HG03280 (cell line): ENCODE measurements around the gene GPHN.
A peak's percentile ranks its signal among the peaks of the same experiment; 100 is the strongest.

ENCODE experiments used
- ATAC-seq: cut with Tn5 transposase; IDR thresholded peaks from one replicate; pipeline ENCODE4 v1.9.1; 2021; ENCODE audit warnings: mild to moderate bottlenecking, moderate library complexity; ENCODE audit not compliant: unreplicated experiment

GPHN gene

DNA sequence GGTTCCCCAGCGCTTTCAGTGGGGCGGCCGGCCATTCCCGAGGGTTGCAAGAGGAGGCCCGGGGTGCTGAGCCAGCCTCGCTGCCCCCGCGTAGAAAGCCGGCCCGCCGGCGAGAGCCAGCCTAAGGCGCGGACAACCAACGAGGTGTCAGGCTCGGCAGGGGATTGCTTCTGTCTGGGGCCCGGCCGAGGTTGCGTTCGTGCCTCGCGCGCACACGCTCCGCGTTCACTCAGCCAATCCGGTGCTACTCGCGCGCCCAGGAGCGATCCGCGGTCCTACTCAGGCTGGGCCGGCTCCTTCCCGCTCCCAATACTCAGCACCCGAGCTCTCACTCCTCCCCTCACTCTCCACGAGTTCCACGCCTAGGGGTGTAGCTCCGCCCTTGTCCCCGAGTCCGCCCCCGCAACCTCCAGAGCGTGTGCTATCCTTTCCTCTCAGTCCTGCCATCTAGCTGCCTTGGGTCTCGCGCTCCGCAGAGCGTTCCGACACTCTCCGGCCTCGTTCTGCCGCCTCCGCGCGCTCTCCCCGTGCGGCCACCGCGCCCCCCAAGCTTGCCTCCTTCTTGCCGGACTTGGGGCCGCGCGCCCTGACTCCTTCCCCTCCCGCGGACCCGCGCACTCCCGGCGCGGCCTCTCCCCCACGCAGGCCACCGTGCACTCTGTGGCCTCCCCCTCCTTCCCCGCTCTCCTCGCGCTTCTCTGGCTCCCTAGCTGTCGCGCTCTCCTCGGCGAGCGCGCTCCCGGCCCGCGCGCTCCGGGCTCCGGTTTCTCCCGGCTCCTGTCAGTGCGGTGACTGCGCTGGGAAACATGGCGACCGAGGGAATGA lies at the start of gene GPHN:
GPHN (plus strand) TSS at position 426 of the 825 bp plus-strand sequence.
- peak; percentile 83 for ATAC-seq

GRCh38 chr14:66459603-66460002 lies 48.3 kb upstream of the GPHN start:
- ATAC-seq: no peak

GRCh38 chr14:66464261-66464660 lies 43.7 kb upstream of the GPHN start:
- ATAC-seq: no peak

- ATAC-seq: no peak
Measured at GRCh38 chr14:66468778-66469367, 39.1 kb upstream of the GPHN start.

DNA sequence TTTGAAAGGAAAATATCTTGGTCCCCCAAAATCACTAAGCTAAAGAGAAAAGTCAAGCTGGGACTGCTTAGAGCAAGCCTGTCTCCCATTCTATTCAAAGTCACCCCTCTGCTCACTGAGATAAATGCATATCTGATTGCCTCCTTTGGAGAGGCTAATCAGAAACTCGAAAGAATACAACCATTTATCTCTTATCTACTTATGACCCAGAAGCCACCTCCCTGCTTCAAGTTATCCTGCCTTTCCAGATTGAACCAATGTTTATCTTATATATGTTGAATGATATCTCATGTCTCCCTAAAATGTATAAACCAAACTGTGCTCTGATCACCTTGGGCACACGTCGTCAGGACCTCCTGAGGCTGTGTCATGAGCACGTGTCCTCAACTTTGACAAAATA lies 36.4 kb upstream of the GPHN start:
- no peak for ATAC-seq

DNA sequence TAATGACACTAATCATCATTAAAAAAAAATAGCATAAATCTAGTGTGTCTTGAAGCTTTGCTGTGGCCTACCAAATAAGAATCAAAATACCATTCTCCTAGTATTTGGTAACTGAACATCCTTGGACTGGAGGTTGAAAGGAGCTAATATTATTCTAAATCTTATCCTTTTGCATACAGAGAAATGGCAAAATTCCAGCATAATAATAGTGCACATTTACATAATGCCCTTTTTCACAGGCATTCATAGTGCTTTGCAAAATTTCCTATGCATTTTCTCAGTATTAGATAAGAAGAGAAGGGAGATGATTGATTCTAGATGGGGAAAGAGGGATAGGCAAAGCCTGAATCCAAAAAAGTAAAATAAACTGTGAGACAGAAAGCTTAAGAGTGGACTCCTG lies 35.7 kb upstream of the GPHN start:
- ATAC-seq: no peak

- no peak for ATAC-seq
Measured at GRCh38 chr14:66473223-66473622, 34.7 kb upstream of the GPHN start.

GRCh38 chr14:66476964-66477363 lies 31.0 kb upstream of the GPHN start:
- ATAC-seq: no peak

DNA sequence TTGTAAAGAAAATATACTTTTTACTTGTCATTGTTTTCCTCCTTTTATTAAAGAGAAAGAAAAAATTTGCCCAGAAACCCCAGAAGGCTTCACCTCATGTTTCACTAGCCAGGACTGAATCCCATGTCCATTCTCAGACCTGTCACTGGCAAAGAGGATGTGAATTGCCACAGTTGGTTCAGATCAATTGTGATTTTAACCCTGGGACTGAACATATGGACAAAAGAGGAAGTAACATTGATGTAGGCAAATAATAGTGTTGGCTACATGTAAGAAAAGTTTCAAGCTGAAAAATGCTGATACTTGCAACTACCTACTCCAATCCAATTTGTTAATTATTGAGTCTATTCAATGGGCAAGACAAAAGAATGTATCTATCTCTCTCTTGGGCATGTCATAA lies 30.4 kb upstream of the GPHN start:
- ATAC-seq: no peak

- ATAC-seq: no peak
Measured at GRCh38 chr14:66482873-66483272, 25.1 kb upstream of the GPHN start.

GRCh38 chr14:66483322-66483721 lies 24.6 kb upstream of the GPHN start:
- no peak for ATAC-seq

DNA sequence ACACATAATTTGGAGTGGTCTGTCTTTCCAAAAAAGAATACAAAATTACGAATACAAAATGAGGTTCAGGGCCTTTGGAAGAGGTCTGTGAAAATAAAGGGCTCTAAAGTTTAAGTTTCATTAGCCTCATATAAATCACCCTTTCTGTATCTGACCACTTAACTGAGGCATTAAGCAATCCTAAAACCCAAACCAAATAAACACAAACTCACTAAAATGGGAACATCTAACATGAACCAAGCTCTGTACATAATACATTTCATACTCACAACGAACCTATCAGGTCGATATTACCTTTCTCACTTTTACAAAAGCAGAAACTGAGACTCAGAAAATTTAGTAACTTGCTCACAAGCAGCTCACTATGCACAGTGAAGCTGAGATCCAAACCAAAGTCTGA lies 22.9 kb upstream of the GPHN start:
- no peak for ATAC-seq

- no peak for ATAC-seq
Measured at GRCh38 chr14:66485910-66486421, 22.0 kb upstream of the GPHN start, which contains the start of gene CCDC196. Gene CCDC196, plus strand, starts transcription at chr14:66486371. Its CDS starts 132 bp downstream, at chr14:66486503.

DNA sequence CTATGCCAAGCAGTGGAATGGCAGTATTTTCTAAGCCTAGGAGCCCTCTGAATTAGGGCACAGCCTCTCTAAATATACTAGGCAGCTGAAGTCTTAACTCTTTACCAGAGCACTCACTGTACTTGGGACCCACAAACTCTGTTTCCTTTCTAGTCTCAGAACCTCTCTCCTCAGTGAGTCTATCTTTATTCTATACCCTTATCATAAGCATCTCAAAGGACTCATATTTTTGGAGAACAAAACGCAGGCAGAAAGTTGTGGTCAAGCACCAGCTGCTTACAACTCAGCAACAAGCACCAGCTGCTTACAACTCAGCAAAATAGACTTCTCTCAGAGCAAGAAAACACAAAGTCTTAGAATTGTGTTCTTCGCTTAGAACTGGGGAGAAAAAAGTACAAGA lies 20.8 kb upstream of the GPHN start:
- no peak for ATAC-seq

DNA sequence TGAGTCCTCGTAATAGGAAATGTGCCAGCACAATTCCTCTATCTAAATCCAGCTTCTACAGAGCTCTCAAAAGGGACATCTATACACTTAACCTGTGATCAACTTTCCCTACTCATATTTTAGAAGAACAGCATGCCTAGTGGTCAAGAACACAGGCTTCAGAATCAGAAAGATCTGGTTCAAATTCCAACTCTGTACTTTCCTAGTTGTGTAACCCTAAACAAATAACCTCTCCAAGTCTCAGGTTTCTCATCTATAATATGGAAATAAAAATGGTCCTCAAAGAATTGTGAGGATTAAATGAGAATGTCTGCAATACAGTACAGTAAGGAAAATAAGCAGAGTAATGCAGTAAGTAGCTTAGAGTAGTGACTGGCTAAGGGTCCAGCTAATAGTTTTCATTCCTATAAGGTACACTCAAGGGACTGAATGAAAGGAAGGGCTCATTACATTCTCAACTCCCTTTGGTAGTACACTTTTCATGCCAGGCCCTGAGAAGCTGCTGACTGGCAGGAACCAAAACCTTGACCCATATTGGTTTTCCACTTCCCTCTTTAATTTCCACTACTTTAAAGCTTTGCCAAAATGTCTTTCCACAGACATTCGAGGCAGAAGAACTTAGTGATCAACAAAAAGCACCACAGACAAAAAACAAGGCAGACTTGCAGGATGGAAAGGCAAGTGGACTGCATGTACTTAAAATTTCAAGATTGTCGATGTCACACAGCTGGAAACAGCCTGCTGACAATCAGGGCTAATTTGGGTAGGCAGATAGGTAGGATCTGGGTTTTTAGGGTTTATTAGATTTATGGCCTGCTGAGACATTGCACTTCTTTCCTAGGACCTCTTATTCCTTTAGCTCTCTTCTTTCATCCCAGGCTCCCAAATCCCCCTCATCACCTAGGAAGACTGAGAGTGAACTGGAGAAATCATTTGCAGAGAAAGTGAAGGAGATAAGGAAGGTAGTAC lies 17.5 kb upstream of the GPHN start:
- no peak for ATAC-seq

- no peak for ATAC-seq
Measured at GRCh38 chr14:66493750-66494149, 14.2 kb upstream of the GPHN start.

DNA sequence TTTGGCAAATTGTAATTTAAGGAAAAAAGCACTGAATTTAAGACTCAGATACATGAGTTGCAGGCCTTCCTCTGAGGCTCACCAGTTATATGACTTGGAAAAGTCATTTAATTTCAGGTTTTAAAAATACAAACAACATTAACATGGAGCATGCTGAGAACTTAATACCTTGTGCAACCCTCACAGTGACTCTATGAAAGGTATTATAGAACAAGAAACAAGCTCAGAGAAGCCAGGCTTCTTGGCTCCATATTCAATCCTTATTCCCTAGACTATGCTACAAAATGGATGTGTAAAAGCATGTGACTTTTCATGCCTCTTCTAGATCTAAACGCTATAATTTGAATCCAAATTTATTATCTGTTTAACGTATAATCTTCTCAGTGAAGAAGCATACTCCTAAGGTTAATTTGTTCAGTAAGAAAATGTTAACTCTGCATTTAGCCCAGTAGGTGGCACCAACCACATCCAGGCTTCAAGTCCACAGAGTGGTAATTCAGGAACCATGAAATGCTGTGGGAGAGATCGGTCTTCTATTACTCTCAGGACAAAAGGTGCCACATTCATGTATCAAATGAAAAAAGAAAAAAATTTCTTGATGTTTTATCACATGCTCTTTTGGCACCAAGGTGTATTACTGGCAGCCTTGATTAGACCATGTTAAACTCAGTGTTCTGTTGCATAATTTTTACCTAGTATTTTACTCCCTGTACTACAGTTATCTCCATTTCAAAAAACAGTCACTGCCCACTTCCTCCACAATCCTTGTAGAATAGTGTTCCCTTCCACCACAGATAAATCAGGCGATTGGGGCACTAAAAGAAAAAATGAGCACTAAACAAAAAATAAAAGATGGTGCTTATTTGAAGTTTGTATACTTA lies 12.5 kb upstream of the GPHN start:
- peak; percentile 77 for ATAC-seq

- ATAC-seq: no peak
Measured at GRCh38 chr14:66496188-66496807, 11.6 kb upstream of the GPHN start.

DNA sequence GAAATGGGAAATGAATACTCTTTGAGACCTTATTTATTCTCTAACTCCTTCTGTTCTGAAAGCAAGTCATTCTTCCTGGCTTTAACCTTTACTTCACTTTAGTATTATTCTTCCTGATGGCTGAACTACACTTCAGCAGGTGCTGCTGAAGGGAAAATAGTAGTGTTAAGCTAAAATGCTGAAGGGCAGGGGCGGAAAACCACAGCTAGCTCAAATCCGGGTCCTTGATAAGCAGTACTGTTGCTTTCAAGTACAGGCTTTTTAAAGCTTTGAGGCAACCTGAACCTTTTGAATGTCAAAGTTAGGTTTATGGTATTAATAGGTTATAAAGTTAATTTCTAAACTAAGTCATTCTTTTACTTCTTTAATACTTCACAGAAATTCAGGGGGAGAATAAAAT lies 11.0 kb upstream of the GPHN start:
- no peak for ATAC-seq

GRCh38 chr14:66498311-66498710 lies 9.6 kb upstream of the GPHN start:
- ATAC-seq: no peak
